ENCODE results near the gene B3GAT1.

DNA sequence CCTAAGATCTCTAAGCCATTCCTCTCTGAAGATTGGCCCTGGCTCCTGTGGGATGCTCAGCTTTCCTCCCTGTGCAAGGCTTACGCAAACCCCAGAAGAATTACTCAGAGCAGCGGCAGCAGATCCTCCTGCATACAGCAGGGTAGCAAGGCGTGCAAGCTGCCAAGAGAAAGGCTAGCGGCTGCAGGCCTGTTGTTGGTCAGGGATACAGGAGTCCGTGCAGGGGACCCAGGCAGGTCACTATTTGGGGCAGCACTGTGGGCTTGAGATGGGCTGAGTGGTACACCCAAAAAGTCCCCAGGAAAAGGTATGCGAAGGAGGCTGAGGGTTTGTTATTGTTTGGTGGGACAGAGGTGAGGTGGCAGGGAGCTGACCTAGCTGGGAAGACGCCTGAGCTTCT is 78.7 kb downstream of the B3GAT1 start:
- TF ChIP-seq, protein P1, sequence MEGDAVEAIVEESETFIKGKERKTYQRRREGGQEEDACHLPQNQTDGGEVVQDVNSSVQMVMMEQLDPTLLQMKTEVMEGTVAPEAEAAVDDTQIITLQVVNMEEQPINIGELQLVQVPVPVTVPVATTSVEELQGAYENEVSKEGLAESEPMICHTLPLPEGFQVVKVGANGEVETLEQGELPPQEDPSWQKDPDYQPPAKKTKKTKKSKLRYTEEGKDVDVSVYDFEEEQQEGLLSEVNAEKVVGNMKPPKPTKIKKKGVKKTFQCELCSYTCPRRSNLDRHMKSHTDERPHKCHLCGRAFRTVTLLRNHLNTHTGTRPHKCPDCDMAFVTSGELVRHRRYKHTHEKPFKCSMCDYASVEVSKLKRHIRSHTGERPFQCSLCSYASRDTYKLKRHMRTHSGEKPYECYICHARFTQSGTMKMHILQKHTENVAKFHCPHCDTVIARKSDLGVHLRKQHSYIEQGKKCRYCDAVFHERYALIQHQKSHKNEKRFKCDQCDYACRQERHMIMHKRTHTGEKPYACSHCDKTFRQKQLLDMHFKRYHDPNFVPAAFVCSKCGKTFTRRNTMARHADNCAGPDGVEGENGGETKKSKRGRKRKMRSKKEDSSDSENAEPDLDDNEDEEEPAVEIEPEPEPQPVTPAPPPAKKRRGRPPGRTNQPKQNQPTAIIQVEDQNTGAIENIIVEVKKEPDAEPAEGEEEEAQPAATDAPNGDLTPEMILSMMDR (IDR thresholded peaks at IDR 0.05; ENCODE audit: low read length), result no peak
- TF ChIP-seq EZH2 (optimal IDR thresholded peaks at IDR 0.05; ENCODE audit: low read depth, low read length), result no peak
